ENCODE measurements around the gene GLB1L2.
"Not testable (repeated sequence)": the region's sequence is repeated elsewhere in the genome, so short reads cannot be mapped to it uniquely, and the experiment has no call there.

GLB1L2 gene

GRCh38 chr11:134338654-134339053 lies 6.9 kb downstream of the GLB1L2 start:
- no peaks in the 10 kb centered on the region for H3K4me1 ChIP-seq (ENCODE audit: control insufficient read depth, insufficient read depth, low read length)
- no peak overlapping the region for H3K27ac ChIP-seq (ENCODE audit: insufficient read depth, low read depth, low read length, poor library complexity, severe bottlenecking)
- no peak overlapping the region for H3K4me3 ChIP-seq (ENCODE audit: insufficient read depth, low read depth, low read length)
- H3K36me3 ChIP-seq (ENCODE audit: control insufficient read depth, insufficient read depth, low read length), result no peaks in the 10 kb centered on the region
- no peaks in the 10 kb centered on the region for H3K9me3 ChIP-seq (ENCODE audit: control insufficient read depth, low read length)
- peaks cover 18% of the 10 kb centered on the region for H3K27me3 ChIP-seq (ENCODE audit: control insufficient read depth, insufficient read depth, low read length, poor library complexity, severe bottlenecking)
- 93 to 95% methylated on average over 7 of the region's 7 CpGs for WGBS, 2 experiments

- WGBS, 2 experiments, result 86 to 91% methylated on average over 4 of the region's 4 CpGs
- no peaks in the 10 kb centered on the region for H3K9me3 ChIP-seq (ENCODE audit: control insufficient read depth, low read length)
- no peak overlapping the region for H3K27ac ChIP-seq (ENCODE audit: insufficient read depth, low read depth, low read length, poor library complexity, severe bottlenecking)
- no peaks in the 10 kb centered on the region for H3K4me1 ChIP-seq (ENCODE audit: control insufficient read depth, insufficient read depth, low read length)
- peaks cover 7% of the 10 kb centered on the region for H3K27me3 ChIP-seq (ENCODE audit: control insufficient read depth, insufficient read depth, low read length, poor library complexity, severe bottlenecking)
- H3K4me3 ChIP-seq (ENCODE audit: insufficient read depth, low read depth, low read length), result no peak overlapping the region
- H3K36me3 ChIP-seq (ENCODE audit: control insufficient read depth, insufficient read depth, low read length), result no peaks in the 10 kb centered on the region
Measured at GRCh38 chr11:134339756-134340155, 8.0 kb downstream of the GLB1L2 start.

- no peak overlapping the region for H3K27ac ChIP-seq (ENCODE audit: insufficient read depth, low read depth, low read length, poor library complexity, severe bottlenecking)
- H3K36me3 ChIP-seq (ENCODE audit: control insufficient read depth, insufficient read depth, low read length), result no peaks in the 10 kb centered on the region
- peaks cover under 1% of the 10 kb centered on the region for H3K27me3 ChIP-seq (ENCODE audit: control insufficient read depth, insufficient read depth, low read length, poor library complexity, severe bottlenecking)
- H3K4me1 ChIP-seq (ENCODE audit: control insufficient read depth, insufficient read depth, low read length), result no peaks in the 10 kb centered on the region
- 93 to 97% methylated on average over 11 of the region's 11 CpGs for WGBS, 2 experiments
- no peak overlapping the region for H3K4me3 ChIP-seq (ENCODE audit: insufficient read depth, low read depth, low read length)
- no peaks in the 10 kb centered on the region for H3K9me3 ChIP-seq (ENCODE audit: control insufficient read depth, low read length)
Measured at GRCh38 chr11:134340354-134340964, 8.7 kb downstream of the GLB1L2 start.

GRCh38 chr11:134341805-134342571 lies 10.2 kb downstream of the GLB1L2 start:
- Histone ChIP-seq H3K36me3 (ENCODE audit: control insufficient read depth, insufficient read depth, low read length) (no peaks in the 10 kb centered on the region), H3K4me3 (ENCODE audit: insufficient read depth, low read depth, low read length) (no peak overlapping the region), H3K27me3 (ENCODE audit: control insufficient read depth, insufficient read depth, low read length, poor library complexity, severe bottlenecking) (no peaks in the 10 kb centered on the region), H3K9me3 (ENCODE audit: control insufficient read depth, low read length) (no peaks in the 10 kb centered on the region), H3K27ac (ENCODE audit: insufficient read depth, low read depth, low read length, poor library complexity, severe bottlenecking) (no peak overlapping the region), H3K4me1 (ENCODE audit: control insufficient read depth, insufficient read depth, low read length) (no peaks in the 10 kb centered on the region)
- 94 to 96% methylated on average over 68 of the region's 68 CpGs for WGBS, 2 experiments

- Histone ChIP-seq H3K4me1 (ENCODE audit: control insufficient read depth, insufficient read depth, low read length) (no peaks in the 10 kb centered on the region), H3K27ac (ENCODE audit: insufficient read depth, low read depth, low read length, poor library complexity, severe bottlenecking) (no peak overlapping the region), H3K36me3 (ENCODE audit: control insufficient read depth, insufficient read depth, low read length) (no peaks in the 10 kb centered on the region), H3K9me3 (ENCODE audit: control insufficient read depth, low read length) (no peaks in the 10 kb centered on the region), H3K4me3 (ENCODE audit: insufficient read depth, low read depth, low read length) (no peak overlapping the region), H3K27me3 (ENCODE audit: control insufficient read depth, insufficient read depth, low read length, poor library complexity, severe bottlenecking) (no peaks in the 10 kb centered on the region)
- 94% methylated on average over 30 of the region's 30 CpGs for WGBS, 2 experiments
Measured at GRCh38 chr11:134342572-134343340, 11.0 kb downstream of the GLB1L2 start.

- H3K36me3 ChIP-seq (ENCODE audit: control insufficient read depth, insufficient read depth, low read length), result no peaks in the 10 kb centered on the region
- no peaks in the 10 kb centered on the region for H3K9me3 ChIP-seq (ENCODE audit: control insufficient read depth, low read length)
- H3K4me3 ChIP-seq (ENCODE audit: insufficient read depth, low read depth, low read length), result no peak overlapping the region
- no peaks in the 10 kb centered on the region for H3K4me1 ChIP-seq (ENCODE audit: control insufficient read depth, insufficient read depth, low read length)
- no peak overlapping the region for H3K27ac ChIP-seq (ENCODE audit: insufficient read depth, low read depth, low read length, poor library complexity, severe bottlenecking)
- H3K27me3 ChIP-seq (ENCODE audit: control insufficient read depth, insufficient read depth, low read length, poor library complexity, severe bottlenecking), result no peaks in the 10 kb centered on the region
- 86 to 87% methylated on average over 15 of the region's 15 CpGs for WGBS, 2 experiments
Measured at GRCh38 chr11:134343646-134344045, 11.9 kb downstream of the GLB1L2 start.

GRCh38 chr11:134344497-134345236 lies 12.9 kb downstream of the GLB1L2 start:
- H3K36me3 ChIP-seq (ENCODE audit: control insufficient read depth, insufficient read depth, low read length); H3K4me1 ChIP-seq (ENCODE audit: control insufficient read depth, insufficient read depth, low read length); H3K9me3 ChIP-seq (ENCODE audit: control insufficient read depth, low read length); H3K27ac ChIP-seq (ENCODE audit: insufficient read depth, low read depth, low read length, poor library complexity, severe bottlenecking); H3K27me3 ChIP-seq (ENCODE audit: control insufficient read depth, insufficient read depth, low read length, poor library complexity, severe bottlenecking); H3K4me3 ChIP-seq (ENCODE audit: insufficient read depth, low read depth, low read length): not testable (repeated sequence)
- WGBS, 2 experiments, result 87% methylated on average over 27 of the region's 28 CpGs

GRCh38 chr11:134345237-134345550 lies 13.4 kb downstream of the GLB1L2 start:
- no peaks in the 10 kb centered on the region for H3K4me1 ChIP-seq (ENCODE audit: control insufficient read depth, insufficient read depth, low read length)
- WGBS, 2 experiments, result 91 to 92% methylated on average over 4 of the region's 4 CpGs
- no peaks in the 10 kb centered on the region for H3K36me3 ChIP-seq (ENCODE audit: control insufficient read depth, insufficient read depth, low read length)
- no peak overlapping the region for H3K27ac ChIP-seq (ENCODE audit: insufficient read depth, low read depth, low read length, poor library complexity, severe bottlenecking)
- H3K27me3 ChIP-seq (ENCODE audit: control insufficient read depth, insufficient read depth, low read length, poor library complexity, severe bottlenecking), result no peaks in the 10 kb centered on the region
- H3K4me3 ChIP-seq (ENCODE audit: insufficient read depth, low read depth, low read length), result no peak overlapping the region
- no peaks in the 10 kb centered on the region for H3K9me3 ChIP-seq (ENCODE audit: control insufficient read depth, low read length)

- 91% methylated on average over 22 of the region's 22 CpGs for WGBS, 2 experiments
- Histone ChIP-seq H3K4me3 (ENCODE audit: insufficient read depth, low read depth, low read length) (no peak overlapping the region), H3K9me3 (ENCODE audit: control insufficient read depth, low read length) (no peaks in the 10 kb centered on the region)
Measured at GRCh38 chr11:134346101-134346975, 14.6 kb downstream of the GLB1L2 start.

More at GRCh38 chr11:134346101-134346975, 14.6 kb downstream of the GLB1L2 start:
- no peaks in the 10 kb centered on the region for H3K27me3 ChIP-seq (ENCODE audit: control insufficient read depth, insufficient read depth, low read length, poor library complexity, severe bottlenecking)
- H3K27ac ChIP-seq (ENCODE audit: insufficient read depth, low read depth, low read length, poor library complexity, severe bottlenecking), result no peak overlapping the region
- no peaks in the 10 kb centered on the region for H3K36me3 ChIP-seq (ENCODE audit: control insufficient read depth, insufficient read depth, low read length)
- H3K4me1 ChIP-seq (ENCODE audit: control insufficient read depth, insufficient read depth, low read length), result no peaks in the 10 kb centered on the region

Data from ectodermal cell (in vitro differentiated cells).